HG03280 (cell line): ENCODE measurements around the gene IRS2.
"Not testable (repeated sequence)": the region's sequence is repeated elsewhere in the genome, so short reads cannot be mapped to it uniquely, and the experiment has no call there.

Source experiments
- ATAC-seq: cut with Tn5 transposase; IDR thresholded peaks from one replicate; pipeline ENCODE4 v1.9.1; 2021; ENCODE audit warnings: mild to moderate bottlenecking, moderate library complexity; ENCODE audit not compliant: unreplicated experiment

Gene IRS2

GRCh38 chr13:109786457-109787134, at the start of gene IRS2:
TSS of gene IRS2 (minus strand) at chr13:109786583. CDS start at chr13:109786053, 530 bp downstream.
- peak; percentile 97 for ATAC-seq

GRCh38 chr13:109834973-109835720, 48.8 kb upstream of the IRS2 start:
- ATAC-seq, result no peak

DNA sequence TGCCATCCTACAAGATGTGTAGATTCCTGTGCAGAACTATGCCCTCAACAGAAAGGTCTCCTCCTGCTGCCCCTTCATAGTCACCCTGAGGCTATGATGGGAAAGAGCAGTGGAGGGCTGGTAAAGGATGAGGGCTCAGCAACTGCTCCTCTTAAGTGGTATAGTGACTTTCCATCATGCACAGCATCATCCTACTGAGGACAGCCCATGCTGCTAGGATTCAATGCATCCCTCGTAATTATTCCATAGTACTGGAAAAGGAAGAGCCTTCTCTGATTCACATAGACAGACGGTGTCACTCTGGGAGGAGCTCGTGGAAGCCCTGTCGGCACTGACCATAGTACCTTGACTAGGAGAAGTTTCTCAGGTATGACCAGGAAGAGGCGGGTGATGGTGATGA, 47.6 kb upstream of the IRS2 start:
- no peak for ATAC-seq

DNA sequence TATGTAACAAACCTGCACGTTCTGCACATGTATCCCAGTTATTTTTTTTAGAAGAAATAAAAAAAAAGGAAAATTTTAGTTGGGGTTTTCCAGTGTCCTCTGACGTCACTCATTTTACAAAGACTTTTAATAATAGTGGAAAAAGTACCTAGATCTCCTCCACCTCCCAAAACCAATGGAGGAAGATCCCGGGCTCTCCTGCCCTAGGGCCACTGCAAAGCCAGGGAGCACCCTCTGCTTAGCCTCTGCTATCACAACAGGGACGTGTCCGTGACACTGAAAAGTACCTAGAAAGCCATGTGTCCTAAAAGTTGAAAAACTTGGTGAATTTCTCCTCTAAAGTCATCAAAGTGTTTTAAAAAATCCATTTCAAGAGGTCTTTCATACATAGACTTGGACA, 46.7 kb upstream of the IRS2 start:
- no peak for ATAC-seq

GRCh38 chr13:109828591-109829316, 42.4 kb upstream of the IRS2 start:
- not testable (repeated sequence) for ATAC-seq

- not testable (repeated sequence) for ATAC-seq
Observed at GRCh38 chr13:109823201-109823600, 36.8 kb upstream of the IRS2 start.

DNA sequence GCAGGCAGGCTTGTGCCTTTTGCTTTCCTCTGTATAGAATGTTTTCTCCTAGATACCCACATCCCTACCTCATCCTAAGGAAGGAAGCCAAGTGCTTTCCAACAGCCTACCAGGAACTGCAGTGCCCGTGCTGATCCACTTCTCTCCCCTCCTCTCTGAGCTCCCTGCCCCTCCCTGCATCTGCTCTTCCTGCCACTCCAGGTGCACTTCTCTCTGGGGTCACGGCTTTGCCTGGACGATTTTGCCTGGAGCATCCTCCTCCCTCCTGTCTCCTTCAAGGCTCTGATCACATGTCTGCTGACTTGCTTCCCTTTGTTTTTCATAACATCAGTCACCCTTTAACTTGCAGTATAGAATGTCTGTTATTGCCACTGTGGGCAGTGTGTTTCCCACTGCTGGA, 34.7 kb upstream of the IRS2 start:
- no peak for ATAC-seq

DNA sequence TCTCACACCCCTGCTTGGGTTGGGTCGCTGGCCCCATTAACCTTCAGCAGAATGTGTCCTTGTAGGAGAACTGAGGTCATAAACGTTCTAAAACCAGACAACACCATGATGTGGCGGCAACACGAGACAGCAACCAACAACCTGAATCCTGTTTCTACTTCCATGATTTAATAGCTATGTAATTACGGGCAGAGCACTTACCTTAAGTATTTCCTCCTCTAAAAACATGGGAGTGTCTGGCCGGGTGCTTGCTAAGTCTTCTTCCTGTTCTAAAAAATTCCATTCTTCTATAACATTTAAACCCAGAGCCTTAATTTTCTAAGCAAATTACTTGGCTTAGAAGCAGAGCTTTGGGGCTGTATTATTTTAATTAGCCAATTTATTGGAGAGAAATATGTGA, 33.5 kb upstream of the IRS2 start:
- ATAC-seq, result no peak

GRCh38 chr13:109818886-109819285, 32.5 kb upstream of the IRS2 start:
- ATAC-seq, result no peak

DNA sequence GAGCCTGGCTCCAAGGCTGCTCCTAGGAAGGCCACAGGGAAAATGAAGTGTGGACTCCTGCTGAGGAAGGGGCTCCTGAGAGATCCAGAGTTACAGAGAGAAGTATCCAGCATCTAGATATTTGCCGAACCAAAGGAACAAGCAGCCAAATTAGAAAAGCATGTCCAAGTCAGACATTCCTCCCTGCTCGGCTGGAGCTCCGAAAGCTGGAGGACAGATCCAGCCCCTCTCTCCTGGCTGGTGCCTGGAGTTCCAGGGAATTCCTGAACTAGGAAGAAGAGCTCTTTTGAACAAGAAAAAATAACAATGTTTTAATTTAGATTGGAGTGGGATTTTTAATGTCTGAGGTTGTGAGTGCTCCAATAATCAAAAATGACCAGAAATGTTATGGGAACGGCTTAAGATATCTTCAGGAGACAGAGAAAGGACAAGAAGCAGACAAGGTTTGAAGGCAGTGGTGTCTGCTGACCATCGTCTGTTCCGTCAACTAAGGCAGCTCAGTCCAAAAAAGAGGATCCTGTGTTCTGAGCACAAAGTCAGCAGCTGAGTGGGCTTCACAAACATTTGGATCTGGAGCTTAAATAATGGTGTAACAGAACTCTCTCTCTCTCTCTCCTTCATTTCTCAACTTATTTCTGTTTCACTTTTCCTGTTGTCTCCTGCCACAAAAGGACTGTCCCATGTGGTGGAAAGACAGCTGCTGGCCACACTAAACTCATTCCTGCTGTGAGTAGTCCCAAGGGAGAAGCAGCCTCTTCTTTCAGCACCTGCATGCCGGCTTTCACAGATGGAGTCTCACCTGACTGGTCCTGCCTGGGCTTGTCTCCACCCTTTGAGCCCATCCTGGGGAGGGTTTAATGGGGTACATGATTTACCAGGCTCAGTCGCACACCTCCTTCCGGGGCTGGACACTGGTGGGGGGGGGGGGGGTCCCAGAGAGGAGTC, 31.5 kb upstream of the IRS2 start:
- ATAC-seq, result no peak

GRCh38 chr13:109816808-109817203, 30.4 kb upstream of the IRS2 start:
- no peak for ATAC-seq

DNA sequence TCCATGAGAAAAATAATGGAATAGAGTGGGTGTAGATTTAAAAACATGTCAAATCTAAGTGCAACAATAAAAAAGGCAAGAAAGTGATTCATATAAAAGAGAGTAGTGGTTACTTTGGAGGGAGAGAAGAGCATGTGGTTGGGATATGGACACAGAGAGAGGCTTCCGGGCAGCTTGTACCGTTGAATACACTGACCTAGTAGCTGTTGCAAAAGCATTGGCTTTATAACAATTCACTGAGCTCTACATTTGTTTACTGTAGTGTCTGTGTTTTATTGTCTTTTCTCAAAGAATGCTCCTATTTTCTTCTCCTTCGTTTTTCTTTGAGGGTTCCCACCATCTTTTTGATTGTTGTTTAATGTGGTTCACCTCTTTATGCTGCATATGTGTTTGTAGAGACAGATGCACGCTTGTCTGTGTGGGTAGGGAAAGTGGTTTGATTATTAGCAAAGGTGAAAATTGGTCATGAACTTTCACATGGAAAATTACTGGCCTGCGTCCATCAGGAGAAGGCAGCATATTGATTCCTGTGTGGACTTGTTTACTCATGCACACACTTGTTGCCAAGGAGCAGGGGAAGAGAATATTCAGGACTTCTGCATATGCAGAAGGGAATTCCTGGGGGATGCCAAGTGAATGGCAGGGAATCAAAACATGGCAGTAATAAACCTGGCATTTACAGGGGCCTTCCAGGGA, 29.9 kb upstream of the IRS2 start:
- no peak for ATAC-seq

GRCh38 chr13:109815651-109816050, 29.3 kb upstream of the IRS2 start:
- no peak for ATAC-seq

DNA sequence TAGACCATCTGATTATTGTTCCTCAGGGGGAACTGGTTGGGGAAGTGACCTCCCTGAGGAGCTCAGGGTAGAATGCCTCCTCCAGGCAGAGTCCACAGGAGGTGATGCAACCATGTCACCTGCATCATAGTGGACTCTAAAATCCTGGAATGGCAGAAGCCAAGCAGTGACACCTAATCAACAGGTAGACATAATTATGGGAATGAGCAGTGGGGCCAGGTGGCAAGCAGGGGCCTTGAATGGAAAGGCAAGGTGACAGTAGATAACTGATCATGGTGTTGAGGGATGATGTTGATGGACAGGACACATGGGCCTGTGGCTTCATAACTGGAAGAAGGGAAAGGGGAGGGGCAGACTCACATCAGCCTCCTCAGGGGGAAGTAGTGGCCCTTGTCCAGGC, 27.3 kb upstream of the IRS2 start:
- ATAC-seq, result no peak

GRCh38 chr13:109812382-109812781, 26.0 kb upstream of the IRS2 start:
- no peak for ATAC-seq

GRCh38 chr13:109810761-109811510, 24.6 kb upstream of the IRS2 start:
- no peak for ATAC-seq

- no peak for ATAC-seq
Observed at GRCh38 chr13:109809216-109809932, 23.0 kb upstream of the IRS2 start.

DNA sequence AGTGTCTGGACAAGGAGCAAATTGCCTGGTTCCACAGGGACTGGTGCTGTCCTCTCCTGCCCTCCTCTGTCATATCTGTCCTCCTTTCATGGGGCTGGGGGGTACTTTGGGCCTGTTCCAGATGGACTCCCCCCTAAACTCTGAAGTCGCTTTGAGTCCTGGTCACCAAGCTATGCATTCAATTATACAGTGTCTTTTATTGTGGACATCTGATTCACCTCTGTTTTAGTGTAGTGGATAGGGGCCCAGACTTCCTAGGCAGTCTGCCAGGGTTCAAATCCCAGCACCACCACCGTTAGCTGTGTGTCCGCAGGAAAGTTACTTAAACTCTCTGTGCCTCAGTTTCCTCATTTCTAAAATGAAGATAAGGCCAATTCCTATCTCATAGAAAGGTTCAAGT, 21.0 kb upstream of the IRS2 start:
- ATAC-seq, result no peak

GRCh38 chr13:109804654-109805053, 18.3 kb upstream of the IRS2 start:
- ATAC-seq, result no peak
